SKM-1 treated with dmso at 0.1 percent for 144 hours (cell line): ENCODE results near the gene NEAT1.
"Not testable (repeated sequence)": the region's sequence is repeated elsewhere in the genome, so short reads cannot be mapped to it uniquely, and the experiment has no call there.

Experiments used
- DNase-seq: peaks from one replicate; lab custom pipeline; 2025; ENCODE audit not compliant: unreplicated experiment; lab: John Stamatoyannopoulos, UW

Gene NEAT1

GRCh38 chr11:65404638-65405339, 17.8 kb upstream of the NEAT1 start:
- DNase-seq: no peak

DNA sequence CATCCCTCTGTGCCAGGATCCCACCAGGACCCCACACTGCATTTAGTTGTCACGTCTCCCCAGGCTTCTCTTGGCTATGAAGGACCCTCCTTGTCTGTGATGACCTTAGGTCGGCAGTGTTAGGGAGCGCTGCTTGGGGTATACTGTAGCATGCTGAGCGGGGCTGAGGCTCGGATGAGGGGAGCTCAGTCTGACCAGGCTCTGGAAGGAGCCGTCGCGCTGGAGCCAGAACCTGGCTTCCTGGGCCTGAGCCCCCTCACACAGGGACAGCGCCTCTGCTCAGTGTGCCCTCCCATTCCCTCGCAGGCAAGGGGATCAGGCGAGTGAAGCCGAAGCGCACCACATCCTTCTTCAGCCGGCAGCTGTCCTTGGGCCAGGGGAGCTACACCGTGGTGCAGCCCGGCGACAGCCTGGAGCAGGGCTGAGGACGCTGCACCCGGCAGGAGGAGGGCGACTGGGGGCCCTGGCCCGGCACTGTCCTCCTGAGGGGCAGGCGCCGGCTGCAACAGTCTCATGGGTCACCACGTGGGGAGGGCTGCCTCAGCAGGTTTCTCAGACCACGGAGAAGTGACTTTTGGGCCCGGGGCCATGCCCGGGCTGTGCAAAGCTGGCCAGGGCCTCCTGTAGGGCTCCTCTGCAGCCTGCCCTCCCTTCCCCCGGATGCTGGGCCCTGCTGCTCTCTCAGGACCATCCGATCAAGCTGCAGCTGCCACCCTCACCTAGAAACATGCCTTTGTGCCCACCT, 11.5 kb upstream of the NEAT1 start:
- no peak for DNase-seq

GRCh38 chr11:65411681-65412070, 10.9 kb upstream of the NEAT1 start:
- no peak for DNase-seq

DNA sequence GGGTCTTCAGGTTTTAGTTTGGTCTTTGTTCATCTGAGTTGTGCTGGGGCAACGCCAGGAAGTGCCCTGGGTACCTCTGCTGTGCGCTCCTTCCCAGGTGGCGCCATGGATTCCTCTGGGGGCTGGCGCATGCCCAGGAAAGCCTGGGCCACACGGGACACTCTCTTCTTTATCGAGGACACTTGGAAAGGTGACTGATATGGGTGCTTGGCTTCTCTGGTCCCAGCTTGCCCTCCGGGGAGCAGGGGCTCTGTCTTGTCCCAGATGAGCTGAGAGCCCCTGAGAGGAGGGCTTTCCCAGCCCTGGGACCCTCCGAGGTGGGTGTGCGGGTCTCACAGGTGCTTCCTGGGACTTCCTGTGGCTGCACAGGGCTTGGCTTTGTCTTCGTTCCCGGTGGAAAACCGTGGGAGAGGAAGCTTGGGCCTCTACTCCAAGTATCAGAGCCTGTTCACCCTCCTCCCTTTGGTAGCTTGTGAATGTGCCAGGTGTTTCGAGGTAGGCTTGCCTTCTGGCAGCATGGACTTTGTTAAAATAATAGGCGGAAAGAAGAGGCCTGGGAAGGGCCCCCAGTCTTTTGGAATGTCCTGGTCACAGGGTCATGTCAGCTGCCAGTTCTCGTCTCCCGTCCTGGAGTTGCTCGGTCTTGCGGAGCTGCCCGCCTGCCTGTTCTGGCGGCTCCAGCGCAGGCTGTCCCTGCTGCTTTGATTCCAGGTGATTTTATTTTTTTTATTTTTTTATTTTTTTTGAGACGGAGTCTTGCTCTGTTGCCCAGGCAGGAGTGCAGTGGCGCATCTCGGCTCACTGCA, 10.1 kb upstream of the NEAT1 start:
- DNase-seq: no peak

DNA sequence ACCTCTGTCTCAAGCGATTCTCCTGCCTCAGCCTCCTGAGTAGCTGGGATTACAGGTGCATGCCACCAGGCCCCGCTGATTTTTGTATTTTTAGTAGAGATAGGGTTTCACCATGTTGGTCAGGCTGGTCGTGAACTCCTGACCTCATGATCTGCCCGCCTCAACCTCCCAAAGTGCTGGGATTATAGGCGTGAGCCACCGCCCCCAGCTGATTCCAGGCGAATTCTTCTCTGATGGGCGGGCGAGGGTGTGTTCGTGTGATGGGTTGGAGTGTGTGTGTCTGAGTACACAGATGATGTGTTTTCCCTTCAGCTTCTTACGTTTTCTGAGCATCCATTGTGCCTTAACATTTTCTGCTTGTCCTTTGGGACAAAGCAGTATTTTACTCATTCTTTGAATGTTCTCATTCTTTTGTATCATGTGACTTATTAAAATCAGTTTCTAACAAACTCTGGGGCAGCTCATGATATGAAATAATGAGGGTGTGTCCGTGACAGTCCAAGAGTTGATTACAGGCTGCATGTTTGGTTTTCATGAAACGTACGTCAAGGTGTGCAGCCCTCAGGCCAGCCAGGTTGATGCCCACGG, 9.4 kb upstream of the NEAT1 start:
- DNase-seq: not testable (repeated sequence)

GRCh38 chr11:65414776-65415498, 7.7 kb upstream of the NEAT1 start:
- DNase-seq: no peak

DNA sequence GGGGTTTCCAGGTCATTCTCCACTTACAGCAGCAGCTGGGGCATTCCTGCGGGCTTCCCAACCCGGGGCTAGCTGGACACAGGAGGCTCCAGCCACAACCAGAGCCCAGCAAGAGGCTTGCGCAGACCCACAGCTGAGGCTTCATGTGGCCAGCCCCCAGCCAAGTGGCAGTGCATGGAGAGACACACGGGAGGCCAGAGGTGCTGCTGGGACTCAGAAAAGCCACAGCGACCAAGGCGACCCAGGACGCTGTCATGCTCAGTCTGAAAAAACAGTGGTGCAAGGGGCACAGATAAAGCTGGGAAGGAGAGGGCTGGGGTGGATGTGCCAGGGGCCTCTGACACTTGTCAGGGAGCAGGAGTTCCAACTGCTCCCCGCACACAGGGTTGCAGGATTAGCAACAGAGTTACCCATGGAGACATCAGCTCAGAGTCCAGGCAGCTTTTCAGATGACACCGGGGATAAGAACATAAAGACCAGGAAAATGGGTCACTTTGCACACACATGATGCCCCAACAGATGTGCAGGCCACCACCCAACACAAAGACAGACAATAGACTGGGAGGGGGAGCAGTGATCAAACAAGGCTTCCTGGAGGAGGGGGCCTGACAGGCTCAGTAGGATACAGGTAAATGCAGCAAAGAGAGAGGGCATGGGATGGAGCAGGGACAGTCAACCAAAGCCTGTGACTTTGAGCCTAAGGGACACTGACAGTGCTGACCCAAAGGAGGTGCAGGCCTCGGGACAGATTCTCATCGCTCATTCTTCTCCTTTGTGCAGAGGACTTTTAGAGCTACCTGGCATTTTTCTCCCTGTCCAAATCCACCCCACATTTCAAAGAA, 6.9 kb upstream of the NEAT1 start:
- no peak for DNase-seq

DNA sequence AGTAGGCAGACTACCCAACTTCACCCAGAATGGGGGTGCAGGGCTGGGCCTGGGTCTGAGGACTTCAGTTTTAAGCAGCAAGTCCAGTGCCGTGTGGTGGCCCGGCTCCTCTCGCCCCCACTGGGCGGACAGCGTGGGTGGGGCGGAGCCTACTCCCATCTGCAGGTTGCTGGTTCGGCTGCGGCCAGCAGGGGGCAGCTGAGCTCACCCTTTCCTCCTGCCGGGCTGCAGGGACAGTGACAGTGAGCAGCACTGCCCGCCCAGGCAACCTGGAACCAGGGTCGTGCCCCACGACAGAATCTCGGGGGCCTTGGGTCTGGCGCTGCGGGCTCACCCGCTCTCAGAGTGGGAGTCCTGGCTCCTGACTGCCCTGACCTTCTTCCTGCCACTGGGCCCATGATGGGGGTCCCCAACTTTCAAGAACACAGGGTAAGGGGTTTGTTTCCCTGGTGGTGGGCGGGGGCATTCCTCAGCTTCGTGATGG, 6.2 kb upstream of the NEAT1 start:
- peak; percentile 69 for DNase-seq

- DNase-seq: no peak
Observed at GRCh38 chr11:65416841-65417701, 5.5 kb upstream of the NEAT1 start.

DNA sequence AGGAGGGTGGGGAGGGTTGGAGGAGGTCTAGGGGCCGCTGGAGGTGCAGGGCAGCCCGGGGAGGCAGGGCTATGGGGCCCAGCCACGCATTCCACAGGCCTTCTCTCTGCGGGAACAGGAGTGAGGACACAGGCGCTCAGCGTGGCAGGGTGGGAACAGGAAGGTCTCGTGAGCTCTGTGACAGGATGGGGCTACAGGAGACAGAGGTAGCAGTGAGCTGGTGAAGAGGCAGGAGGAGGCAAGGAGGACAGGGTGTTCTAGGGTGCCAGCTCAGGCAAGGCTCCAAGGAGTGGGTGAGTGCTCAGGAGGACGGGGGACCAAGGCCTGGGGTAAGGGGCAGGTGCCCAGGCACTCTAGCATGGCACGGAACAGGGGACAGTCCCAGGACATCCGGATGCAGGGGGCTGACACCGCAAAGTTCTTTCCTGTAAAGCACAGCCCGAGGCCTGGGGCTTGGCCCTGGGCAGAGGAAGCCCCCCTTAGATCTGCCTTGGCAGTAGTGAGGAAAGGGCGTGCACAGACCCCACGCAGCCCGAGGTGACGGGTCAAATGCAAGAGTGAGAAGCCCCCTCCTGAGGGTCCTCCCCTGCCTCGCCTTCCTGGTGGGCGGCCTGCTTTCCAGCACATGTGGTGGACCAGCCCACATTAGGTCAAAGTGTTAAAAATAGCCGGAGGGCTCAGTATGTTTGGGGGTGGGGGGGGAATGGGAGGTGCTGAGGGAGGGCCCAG, 4.7 kb upstream of the NEAT1 start:
- DNase-seq: no peak

DNA sequence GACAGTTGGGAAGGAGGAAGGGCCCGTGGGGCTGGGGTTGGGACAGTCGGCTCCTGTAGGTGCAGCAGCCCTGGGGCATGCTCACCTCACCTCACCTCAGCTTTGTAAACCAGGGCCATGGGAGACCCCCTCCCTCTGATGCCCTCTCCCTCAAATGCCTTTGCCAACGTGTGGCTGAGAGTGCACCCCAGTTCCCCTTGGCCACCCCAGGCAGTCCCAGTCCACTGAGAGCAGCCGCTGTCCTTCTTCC, 4.2 kb upstream of the NEAT1 start:
- DNase-seq: no peak

- peak; percentile 98 for DNase-seq
Observed at GRCh38 chr11:65418681-65419459, 3.7 kb upstream of the NEAT1 start.

GRCh38 chr11:65419460-65419771, 3.2 kb upstream of the NEAT1 start:
- DNase-seq: no peak

- DNase-seq: no peak
Observed at GRCh38 chr11:65419772-65420481, 2.7 kb upstream of the NEAT1 start.

DNA sequence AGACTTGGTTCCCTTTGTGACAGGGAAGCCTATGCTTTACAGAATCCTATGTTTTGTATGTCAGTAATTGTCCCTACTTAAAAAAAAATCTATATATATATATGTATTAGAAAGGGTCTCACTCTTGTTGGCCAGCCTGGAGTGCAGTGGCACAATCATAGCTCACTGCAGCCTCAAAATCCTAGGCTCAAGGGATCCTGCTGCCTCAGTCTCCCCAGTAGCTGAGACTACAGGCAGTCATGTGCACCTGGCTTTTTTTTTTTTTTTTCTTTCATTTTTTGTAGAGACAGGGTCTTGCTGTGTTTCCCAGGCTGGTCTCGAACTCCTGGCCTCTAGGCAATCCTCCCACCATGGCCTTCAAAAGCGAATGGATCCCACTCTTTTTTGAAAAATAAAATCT, 2.1 kb upstream of the NEAT1 start:
- DNase-seq: no peak

DNA sequence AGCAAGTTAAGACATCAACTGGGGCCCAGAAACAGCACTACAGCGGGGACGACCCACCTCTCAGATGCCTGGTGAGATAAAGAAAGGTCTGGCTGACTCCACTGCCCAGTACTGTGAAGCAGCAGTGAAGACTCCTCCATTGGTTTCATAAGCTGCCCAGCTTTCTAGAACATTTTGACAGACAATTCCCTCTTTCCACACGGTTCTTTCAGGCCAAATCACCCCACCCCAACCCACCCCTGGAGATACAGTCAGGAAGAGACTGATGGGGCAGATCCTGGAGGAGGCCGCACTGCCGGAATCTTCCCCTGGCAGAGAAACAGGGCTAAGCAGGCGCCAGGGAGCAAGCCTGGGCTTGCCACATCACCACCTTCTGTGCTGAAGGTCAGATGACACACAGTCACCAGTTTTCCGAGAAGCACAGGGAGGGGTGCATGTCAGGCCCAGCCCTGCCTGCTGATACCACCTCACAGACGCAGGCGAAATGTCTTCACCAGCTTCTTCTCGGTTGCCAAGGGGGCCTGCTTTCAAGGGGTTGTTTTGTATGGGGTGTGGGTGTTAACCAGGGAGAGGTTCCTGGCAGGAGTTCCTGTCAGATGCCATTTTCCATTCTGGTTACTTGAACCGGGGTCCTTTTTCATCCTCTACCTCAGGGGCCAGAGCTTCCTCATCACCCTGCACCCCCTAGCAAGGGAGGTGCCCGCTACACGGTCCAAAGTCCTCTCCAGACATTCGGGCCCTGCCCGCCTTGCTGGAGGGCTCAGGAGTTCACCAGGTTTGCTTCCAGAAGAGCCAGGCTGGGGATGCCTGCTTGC, 1.4 kb upstream of the NEAT1 start:
- DNase-seq: peak; percentile 76
